NCI-H2107 treated with DMSO at 0.1 percent for 48 hours (cell line): ENCODE data around the gene GNA14.
"Not testable (repeated sequence)": the region's sequence is repeated elsewhere in the genome, so short reads cannot be mapped to it uniquely, and the experiment has no call there.

Experiments used
- DNase-seq: peaks from one replicate; lab custom pipeline; 2025; ENCODE audit not compliant: unreplicated experiment; lab: John Stamatoyannopoulos, UW

The GNA14 gene

GRCh38 chr9:77648234-77649108 is at the start of gene GNA14:
Gene GNA14 (minus strand): TSS chr9:77648322. CDS start chr9:77647793, 529 bp downstream.
- DNase-seq: peak; percentile 57

- DNase-seq: no peak
Measured at GRCh38 chr9:77697238-77697984, 49.3 kb upstream of the GNA14 start.

GRCh38 chr9:77690723-77691122 is 42.6 kb upstream of the GNA14 start:
- DNase-seq: not testable (repeated sequence)

- DNase-seq: not testable (repeated sequence)
Measured at GRCh38 chr9:77690119-77690518, 42.0 kb upstream of the GNA14 start.

- DNase-seq: not testable (repeated sequence)
Measured at GRCh38 chr9:77687737-77688136, 39.6 kb upstream of the GNA14 start.

GRCh38 chr9:77680581-77680980 is 32.5 kb upstream of the GNA14 start:
- DNase-seq: no peak

- DNase-seq: no peak
Measured at GRCh38 chr9:77679661-77680368, 31.7 kb upstream of the GNA14 start.

GRCh38 chr9:77679088-77679487 is 31.0 kb upstream of the GNA14 start:
- no peak for DNase-seq

- DNase-seq: no peak
Measured at GRCh38 chr9:77677957-77678535, 29.9 kb upstream of the GNA14 start.

GRCh38 chr9:77677397-77677796 is 29.3 kb upstream of the GNA14 start:
- no peak for DNase-seq

- no peak for DNase-seq
Measured at GRCh38 chr9:77673941-77674791, 26.0 kb upstream of the GNA14 start.

- no peak for DNase-seq
Measured at GRCh38 chr9:77672183-77672582, 24.1 kb upstream of the GNA14 start.

- no peak for DNase-seq
Measured at GRCh38 chr9:77667151-77667550, 19.0 kb upstream of the GNA14 start.

GRCh38 chr9:77663754-77664153 is 15.6 kb upstream of the GNA14 start:
- DNase-seq: no peak

- no peak for DNase-seq
Measured at GRCh38 chr9:77661566-77662085, 13.5 kb upstream of the GNA14 start.

GRCh38 chr9:77659926-77660325 is 11.8 kb upstream of the GNA14 start:
- DNase-seq: no peak

GRCh38 chr9:77651203-77651602 is 3.1 kb upstream of the GNA14 start:
- DNase-seq: no peak

GRCh38 chr9:77649109-77649812 is 1.1 kb upstream of the GNA14 start:
- no peak for DNase-seq
